ENCODE measurements around the gene DYNC2LI1.

DYNC2LI1 gene

DNA sequence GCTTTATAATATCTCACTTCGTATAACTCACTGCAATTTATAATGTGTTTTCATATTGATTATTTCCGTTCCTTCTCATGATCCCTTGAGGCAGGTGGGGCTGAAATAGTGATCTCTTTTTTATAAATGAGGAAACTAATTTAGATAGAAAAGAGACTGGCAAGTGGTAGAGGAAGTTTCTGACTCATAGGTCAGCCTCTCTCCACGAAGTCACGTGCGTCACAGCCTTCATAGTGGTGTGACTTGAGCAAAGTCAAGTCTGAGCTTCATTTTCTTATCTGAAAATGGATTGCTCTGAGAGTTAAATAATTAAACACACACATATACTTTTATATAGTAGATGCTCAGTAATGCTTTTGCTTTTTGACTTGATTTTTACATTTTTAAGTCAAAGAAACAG is 44.9 kb downstream of the DYNC2LI1 start:
- Histone ChIP-seq H3K9ac (ENCODE audit: low read depth, low read length) (no peak overlapping the region), H3K27ac (ENCODE audit: low read depth, low read length) (no peak overlapping the region), H3K36me3 (ENCODE audit: insufficient read depth, low read length) (no peaks in the 10 kb centered on the region), H3K9me3 (ENCODE audit: insufficient read depth, low read depth, low read length) (no peaks in the 10 kb centered on the region), H3K4me3 (ENCODE audit: low read length) (no peak overlapping the region), H3K4me1 (ENCODE audit: insufficient read depth, low read length) (no peaks in the 10 kb centered on the region), H3K27me3 (ENCODE audit: insufficient read depth, low read length) (no peaks in the 10 kb centered on the region)
- 88% methylated on average over 4 of the region's 5 CpGs for WGBS

DNA sequence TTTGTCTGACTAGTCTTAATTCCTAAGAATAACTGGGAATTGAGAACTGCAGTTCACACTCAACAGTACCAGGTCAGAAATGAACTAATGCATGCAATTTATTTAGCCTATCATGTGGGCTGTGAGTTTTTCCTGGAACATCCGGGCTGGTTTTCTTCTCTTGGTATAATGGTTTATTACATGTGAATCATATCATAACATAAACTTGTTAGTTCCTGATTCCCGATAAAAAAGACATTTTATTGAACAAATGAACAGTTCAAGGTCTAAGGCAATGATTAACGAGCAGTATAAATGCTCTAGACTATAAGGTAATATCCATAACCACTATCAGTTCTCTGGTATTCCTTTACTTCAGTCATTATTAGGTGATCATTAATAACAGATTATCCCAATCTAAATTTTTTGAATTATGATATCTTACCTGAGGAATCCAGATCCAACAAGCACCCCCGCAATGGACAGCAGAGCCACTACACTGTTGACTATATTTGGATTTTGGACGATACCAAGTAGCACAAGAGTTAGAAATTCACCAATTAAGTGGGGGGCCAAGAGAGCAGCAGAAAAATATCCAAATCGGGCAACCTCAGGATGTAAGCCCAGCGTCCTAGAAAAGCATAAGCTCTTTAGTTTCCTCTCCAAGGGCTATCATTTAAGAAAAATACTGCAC is 45.8 kb downstream of the DYNC2LI1 start:
- Histone ChIP-seq H3K9me3 (ENCODE audit: insufficient read depth, low read depth, low read length) (no peaks in the 10 kb centered on the region), H3K27me3 (ENCODE audit: insufficient read depth, low read length) (no peaks in the 10 kb centered on the region), H3K4me3 (ENCODE audit: low read length) (no peak overlapping the region), H3K36me3 (ENCODE audit: insufficient read depth, low read length) (no peaks in the 10 kb centered on the region), H3K27ac (ENCODE audit: low read depth, low read length) (no peak overlapping the region), H3K9ac (ENCODE audit: low read depth, low read length) (no peak overlapping the region), H3K4me1 (ENCODE audit: insufficient read depth, low read length) (no peaks in the 10 kb centered on the region)
- 89% methylated on average over 6 of the region's 7 CpGs for WGBS

DNA sequence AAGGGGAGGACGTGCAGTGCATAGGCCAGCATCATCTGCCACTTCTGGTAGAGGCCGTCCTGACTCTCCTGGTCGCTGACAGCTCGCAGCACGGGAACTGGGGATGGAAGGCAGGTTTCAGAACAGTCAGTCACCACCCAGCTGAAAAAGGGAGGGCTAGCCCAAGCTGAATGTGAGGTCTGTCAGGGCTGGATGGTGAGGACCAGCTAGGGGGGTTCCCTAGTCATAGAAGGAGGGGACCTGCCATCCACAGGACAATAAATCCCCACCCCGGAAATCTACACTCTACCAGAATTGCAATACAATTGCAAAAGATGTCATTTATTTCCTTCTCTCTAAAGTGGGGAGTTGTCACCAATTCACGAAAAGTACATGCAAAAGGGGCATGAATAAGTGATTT is 49.0 kb downstream of the DYNC2LI1 start:
- no peaks in the 10 kb centered on the region for H3K27me3 ChIP-seq (ENCODE audit: insufficient read depth, low read length)

DNA sequence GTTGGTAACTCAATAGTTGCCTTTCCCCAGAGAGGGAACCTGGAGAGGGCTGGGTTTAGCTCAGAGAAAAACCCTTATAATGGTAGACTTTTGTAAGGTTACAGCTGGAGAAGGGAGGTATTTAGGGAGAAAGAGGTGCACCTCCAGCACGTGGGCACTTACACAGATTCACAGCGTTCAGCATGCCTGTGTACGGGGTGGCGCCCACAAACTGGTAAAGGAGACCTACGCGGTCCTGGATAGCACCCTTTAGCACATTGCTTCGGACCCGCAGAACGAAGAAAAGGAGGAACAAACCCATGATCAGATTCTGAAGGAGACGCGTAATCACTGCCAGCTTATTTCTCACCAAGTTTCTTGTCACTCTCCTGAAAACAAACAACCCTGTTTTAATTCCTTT is 49.9 kb downstream of the DYNC2LI1 start:
- WGBS, result 91% methylated on average over 11 of the region's 11 CpGs
- no peak overlapping the region for H3K27ac ChIP-seq (ENCODE audit: low read depth, low read length)
- no peaks in the 10 kb centered on the region for H3K4me1 ChIP-seq (ENCODE audit: insufficient read depth, low read length)
- H3K27me3 ChIP-seq (ENCODE audit: insufficient read depth, low read length), result no peaks in the 10 kb centered on the region
- no peak overlapping the region for H3K4me3 ChIP-seq (ENCODE audit: low read length)
- no peaks in the 10 kb centered on the region for H3K36me3 ChIP-seq (ENCODE audit: insufficient read depth, low read length)
- no peak overlapping the region for H3K9ac ChIP-seq (ENCODE audit: low read depth, low read length)
- H3K9me3 ChIP-seq (ENCODE audit: insufficient read depth, low read depth, low read length), result no peaks in the 10 kb centered on the region

More for the DNA sequence above, 49.0 kb downstream of the DYNC2LI1 start:
- Histone ChIP-seq H3K4me3 (ENCODE audit: low read length) (no peak overlapping the region), H3K27ac (ENCODE audit: low read depth, low read length) (no peak overlapping the region), H3K9ac (ENCODE audit: low read depth, low read length) (no peak overlapping the region), H3K9me3 (ENCODE audit: insufficient read depth, low read depth, low read length) (no peaks in the 10 kb centered on the region), H3K36me3 (ENCODE audit: insufficient read depth, low read length) (no peaks in the 10 kb centered on the region), H3K4me1 (ENCODE audit: insufficient read depth, low read length) (no peaks in the 10 kb centered on the region)
- WGBS, result 91% methylated on average over 6 of the region's 7 CpGs

DNA sequence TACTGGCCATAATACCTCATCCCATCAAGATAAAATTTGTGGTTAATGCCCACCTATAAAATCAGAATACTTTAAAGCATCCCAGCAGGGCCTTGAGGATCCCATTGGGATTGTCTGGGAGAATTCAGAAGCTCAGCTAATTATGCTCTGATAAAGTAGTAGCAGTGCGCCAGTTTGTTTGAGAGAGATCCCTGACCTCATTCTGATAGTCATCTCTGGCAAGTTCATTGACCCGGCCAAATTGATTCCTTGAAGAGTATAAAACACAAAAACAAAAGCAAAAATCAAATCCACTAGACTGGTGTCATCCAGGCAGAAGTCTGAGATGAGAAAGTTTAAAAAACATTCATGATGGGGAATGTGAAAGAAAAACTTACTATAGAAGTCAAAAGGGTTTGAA is 50.7 kb downstream of the DYNC2LI1 start:
- H3K9me3 ChIP-seq (ENCODE audit: insufficient read depth, low read depth, low read length), result no peaks in the 10 kb centered on the region
- H3K4me3 ChIP-seq (ENCODE audit: low read length), result no peak overlapping the region
- no peak overlapping the region for H3K9ac ChIP-seq (ENCODE audit: low read depth, low read length)
- H3K27ac ChIP-seq (ENCODE audit: low read depth, low read length), result no peak overlapping the region
- no peaks in the 10 kb centered on the region for H3K36me3 ChIP-seq (ENCODE audit: insufficient read depth, low read length)
- no peaks in the 10 kb centered on the region for H3K27me3 ChIP-seq (ENCODE audit: insufficient read depth, low read length)
- H3K4me1 ChIP-seq (ENCODE audit: insufficient read depth, low read length), result no peaks in the 10 kb centered on the region
- WGBS, result 100% methylated on average over 2 of the region's 2 CpGs

DNA sequence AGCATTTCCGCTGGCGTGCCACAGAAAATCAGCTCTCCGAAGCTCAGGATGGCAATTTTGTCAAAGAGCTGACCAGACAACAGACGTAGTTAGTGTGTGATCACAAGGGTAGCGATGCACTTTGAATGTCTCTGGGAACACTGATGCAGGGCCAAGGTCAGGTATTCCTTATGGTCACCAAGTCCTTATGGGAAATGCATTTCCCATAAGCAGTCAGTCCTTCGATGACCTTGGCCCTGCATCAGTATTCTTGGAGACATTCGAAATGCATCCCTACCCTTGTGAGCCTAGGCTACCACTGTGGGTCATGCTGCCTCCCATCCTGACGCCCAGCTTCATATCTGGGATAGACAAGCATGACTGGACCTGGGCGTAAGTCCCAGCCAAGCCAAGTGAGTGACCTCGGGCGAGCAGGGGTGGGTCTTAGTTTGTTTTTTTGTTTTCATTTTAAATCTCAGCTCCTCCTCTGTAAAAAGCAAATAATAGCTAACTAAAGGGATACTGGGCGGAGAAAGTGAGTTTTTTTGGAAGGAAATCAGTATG is 51.2 kb downstream of the DYNC2LI1 start:
- WGBS, result 95% methylated on average over 10 of the region's 12 CpGs
- Histone ChIP-seq H3K4me1 (ENCODE audit: insufficient read depth, low read length) (no peaks in the 10 kb centered on the region), H3K9ac (ENCODE audit: low read depth, low read length) (no peak overlapping the region), H3K9me3 (ENCODE audit: insufficient read depth, low read depth, low read length) (no peaks in the 10 kb centered on the region), H3K27ac (ENCODE audit: low read depth, low read length) (no peak overlapping the region), H3K36me3 (ENCODE audit: insufficient read depth, low read length) (no peaks in the 10 kb centered on the region), H3K27me3 (ENCODE audit: insufficient read depth, low read length) (no peaks in the 10 kb centered on the region; the same call in 1 of the 2 replicates), H3K4me3 (ENCODE audit: low read length) (no peak overlapping the region)

DNA sequence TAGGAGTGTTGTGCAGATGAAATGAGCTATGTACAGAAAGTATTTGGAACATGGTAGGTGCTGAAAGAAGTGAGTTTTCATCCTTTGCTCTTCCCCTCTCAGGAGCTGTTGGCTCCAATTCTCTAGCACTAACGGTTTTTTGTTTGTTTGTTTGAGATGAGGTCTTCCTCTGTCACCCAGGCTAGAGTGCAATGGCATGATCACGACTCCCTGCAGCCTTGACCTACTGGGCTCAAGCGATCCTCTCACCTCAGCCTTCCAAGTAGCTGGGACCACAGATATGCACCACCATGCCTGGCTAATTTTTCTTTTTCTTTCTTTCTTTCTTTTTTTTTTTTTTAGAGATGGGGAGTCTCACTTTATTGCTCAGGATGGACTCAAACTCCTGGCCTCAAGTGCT is 52.0 kb downstream of the DYNC2LI1 start:
- 97% methylated on average over 2 of the region's 3 CpGs for WGBS
- no peak overlapping the region for H3K4me3 ChIP-seq (ENCODE audit: low read length)

DNA sequence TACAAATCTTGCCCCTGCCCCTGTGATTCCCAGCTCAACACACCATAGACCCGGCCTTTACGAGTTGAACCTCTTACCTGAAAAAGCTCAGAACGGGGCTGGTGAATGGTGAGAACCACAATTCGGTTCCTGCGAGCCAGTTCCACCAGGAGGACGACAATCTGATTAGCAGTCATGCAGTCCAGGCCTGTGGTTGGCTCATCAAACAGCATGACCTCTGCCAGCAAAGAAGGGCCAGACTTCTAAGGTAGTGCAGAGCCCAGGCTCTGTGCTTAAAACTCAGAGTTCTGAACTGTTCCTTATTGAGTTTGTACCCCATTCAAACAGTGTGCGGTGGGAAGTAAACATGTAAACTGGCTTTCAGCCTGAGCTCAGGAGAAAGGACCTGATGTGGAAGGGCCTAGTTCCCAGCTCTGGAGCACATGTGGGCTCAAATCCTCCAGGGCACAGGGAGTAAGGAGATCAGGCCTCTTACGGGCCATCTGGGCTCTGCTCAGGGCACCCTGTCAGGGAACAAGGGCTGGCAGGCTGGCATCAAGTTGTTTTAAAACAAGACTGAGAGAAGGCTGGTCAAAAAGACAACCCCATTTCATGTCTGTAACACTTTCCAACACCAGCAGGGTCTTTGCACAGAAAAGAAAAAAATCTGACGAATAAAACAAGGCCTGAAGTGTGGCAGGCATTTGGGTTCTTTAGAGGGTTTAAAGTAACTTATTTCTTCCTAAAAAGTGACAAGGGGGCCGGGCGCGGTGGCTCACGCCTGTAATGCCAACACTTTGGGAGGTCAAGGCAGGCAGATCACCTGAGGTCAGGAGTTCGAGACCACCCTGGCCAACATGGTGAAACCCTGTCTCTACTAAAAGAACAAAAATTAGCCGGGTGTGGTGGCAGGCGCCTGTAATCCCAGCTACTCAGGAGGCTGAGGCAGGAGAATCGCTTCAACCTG is 52.7 kb downstream of the DYNC2LI1 start:
- no peaks in the 10 kb centered on the region for H3K4me1 ChIP-seq (ENCODE audit: insufficient read depth, low read length)

More for the DNA sequence above, 52.0 kb downstream of the DYNC2LI1 start:
- no peaks in the 10 kb centered on the region for H3K4me1 ChIP-seq (ENCODE audit: insufficient read depth, low read length)
- no peak overlapping the region for H3K27ac ChIP-seq (ENCODE audit: low read depth, low read length)
- no peak overlapping the region for H3K9ac ChIP-seq (ENCODE audit: low read depth, low read length)
- no peaks in the 10 kb centered on the region for H3K9me3 ChIP-seq (ENCODE audit: insufficient read depth, low read depth, low read length)
- peaks cover 7% of the 10 kb centered on the region for H3K27me3 ChIP-seq (ENCODE audit: insufficient read depth, low read length)
- no peaks in the 10 kb centered on the region for H3K36me3 ChIP-seq (ENCODE audit: insufficient read depth, low read length)

DNA sequence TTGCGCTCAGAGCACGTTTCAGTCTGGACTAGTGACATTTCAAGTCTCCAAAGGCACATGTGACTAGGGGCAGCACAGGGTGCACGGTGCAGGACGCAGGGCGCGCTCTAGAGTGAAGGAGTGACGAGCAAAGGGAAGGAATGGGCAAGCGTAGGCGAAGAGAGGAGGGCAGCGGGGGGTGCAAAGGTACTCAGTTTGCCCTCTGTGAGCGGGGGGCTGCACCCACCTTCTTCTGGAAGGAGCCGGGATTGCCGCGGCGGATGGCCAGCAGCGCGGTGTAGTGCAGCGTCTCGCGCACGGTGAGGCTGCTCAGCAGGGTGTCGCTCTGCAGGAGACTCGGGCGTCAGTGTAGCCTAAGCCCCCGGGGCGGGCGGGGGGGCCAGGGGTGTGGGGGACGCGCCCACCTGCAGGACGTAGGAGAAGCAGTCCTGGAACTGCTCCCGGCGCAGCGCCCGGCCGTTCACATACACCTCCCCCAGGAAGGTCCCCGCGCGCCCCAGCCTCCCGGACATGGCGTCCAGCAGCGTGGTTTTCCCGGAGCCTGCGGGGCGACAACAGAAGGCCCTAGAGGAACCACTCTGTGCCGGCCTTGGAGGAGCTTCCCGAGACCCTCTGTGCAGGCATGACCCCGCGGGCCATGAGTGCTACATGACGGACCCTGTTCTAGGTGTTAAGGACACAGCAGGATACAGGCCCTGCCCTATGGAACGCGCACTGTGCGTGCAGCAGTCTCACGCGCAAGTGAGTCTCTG is 57.9 kb downstream of the DYNC2LI1 start:
- H3K4me1 ChIP-seq (ENCODE audit: insufficient read depth, low read length), result 0 out of 2 replicates have a peak, but pooled peaks cover 4% of the 10 kb centered on the region
- no peaks in the 10 kb centered on the region for H3K36me3 ChIP-seq (ENCODE audit: insufficient read depth, low read length)
- 8% methylated on average over 54 of the region's 54 CpGs for WGBS
- H3K9ac ChIP-seq (ENCODE audit: low read depth, low read length), result peak overlapping the region; percentile 52; the same call in 1 of the 2 replicates
- H3K27me3 ChIP-seq (ENCODE audit: insufficient read depth, low read length), result peaks cover 24% of the 10 kb centered on the region
- no peaks in the 10 kb centered on the region for H3K9me3 ChIP-seq (ENCODE audit: insufficient read depth, low read depth, low read length)
- peak overlapping the region; percentile 55 for H3K4me3 ChIP-seq (ENCODE audit: low read length)
- H3K27ac ChIP-seq (ENCODE audit: low read depth, low read length), result no peak overlapping the region

More for the DNA sequence above, 52.7 kb downstream of the DYNC2LI1 start:
- no peak overlapping the region for H3K9ac ChIP-seq (ENCODE audit: low read depth, low read length)
- H3K27ac ChIP-seq (ENCODE audit: low read depth, low read length), result no peak overlapping the region
- 93% methylated on average over 17 of the region's 17 CpGs for WGBS
- H3K4me3 ChIP-seq (ENCODE audit: low read length), result no peak overlapping the region
- H3K9me3 ChIP-seq (ENCODE audit: insufficient read depth, low read depth, low read length), result no peaks in the 10 kb centered on the region
- H3K36me3 ChIP-seq (ENCODE audit: insufficient read depth, low read length), result no peaks in the 10 kb centered on the region
- H3K27me3 ChIP-seq (ENCODE audit: insufficient read depth, low read length), result peaks cover 14% of the 10 kb centered on the region

DNA sequence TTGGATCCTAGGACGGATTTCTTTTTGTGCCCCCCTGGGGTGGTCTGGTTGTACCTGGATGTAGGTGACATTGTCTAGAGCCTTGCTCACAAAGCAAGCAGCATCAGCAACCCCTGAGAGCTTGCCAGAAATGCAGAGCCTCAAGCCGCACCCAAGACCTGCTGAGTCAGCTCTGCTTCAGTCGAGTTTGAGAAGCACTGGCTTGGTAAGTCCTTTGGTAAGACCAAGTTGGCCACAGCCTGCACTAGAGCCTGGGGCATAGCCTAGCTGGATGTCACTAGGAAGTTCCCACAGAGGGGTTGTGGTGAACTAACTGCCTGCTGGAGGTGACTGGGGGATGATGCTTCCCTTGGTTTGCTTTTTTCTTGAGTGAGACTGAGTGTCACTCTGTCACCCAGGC is 58.6 kb downstream of the DYNC2LI1 start:
- WGBS, result 58% methylated on average over 3 of the region's 3 CpGs
- no peak overlapping the region for H3K27ac ChIP-seq (ENCODE audit: low read depth, low read length)
- H3K4me1 ChIP-seq (ENCODE audit: insufficient read depth, low read length), result 0 out of 2 replicates have a peak, but pooled peaks cover 4% of the 10 kb centered on the region
- no peaks in the 10 kb centered on the region for H3K9me3 ChIP-seq (ENCODE audit: insufficient read depth, low read depth, low read length)
- H3K4me3 ChIP-seq (ENCODE audit: low read length), result peak overlapping the region; percentile 55; the same call in 1 of the 2 replicates
- H3K27me3 ChIP-seq (ENCODE audit: insufficient read depth, low read length), result peaks cover 24% of the 10 kb centered on the region
- no peaks in the 10 kb centered on the region for H3K36me3 ChIP-seq (ENCODE audit: insufficient read depth, low read length)
- no peak overlapping the region for H3K9ac ChIP-seq (ENCODE audit: low read depth, low read length)
